ENCODE data around the gene FBXW12. TPM values are rescaled to one million over a fixed set of nuclear protein-coding genes. Genes with fewer than 3 reads are reported as not detected.

Gene FBXW12
- total and polyA plus RNA-seq, 2 of the 8 experiments (the other 6 are each of a cell fraction or from before 2014, with no cell fraction given), result 0.35 to 0.85 TPM

GRCh38 chr3:48420561-48420960, 48.5 kb downstream of the FBXW12 start (continued):
- TF ChIP-seq CREB1 (IDR thresholded peaks at IDR 0.05) (no peak), CHD2 (IDR thresholded peaks at IDR 0.05; ENCODE audit: low read length) (no peak)

All from H1 (cell line).